ENCODE measurements around the gene HIPK2.

Gene HIPK2

GRCh38 chr7:139821349-139822105 lies 43.7 kb upstream of the HIPK2 start:
- ChIA-PET POLR2A (no interaction called here), CTCF (no interaction called here)
- DNase-seq (ENCODE audit: extremely low spot score) = no peak
- TF ChIP-seq HDGF (IDR thresholded peaks at IDR 0.05; ENCODE audit: borderline replicate concordance) = no peak
- TF ChIP-seq NFRKB (IDR thresholded peaks at IDR 0.05) = no peak
- no peak for TF ChIP-seq SP1 (IDR thresholded peaks at IDR 0.05)
- TF ChIP-seq ARNT (IDR thresholded peaks at IDR 0.05) = no peak
- no peak for TF ChIP-seq TARDBP (IDR thresholded peaks at IDR 0.05)
- TF ChIP-seq FOXA1 (IDR thresholded peaks at IDR 0.05) = no peak
- TF ChIP-seq, protein P1, sequence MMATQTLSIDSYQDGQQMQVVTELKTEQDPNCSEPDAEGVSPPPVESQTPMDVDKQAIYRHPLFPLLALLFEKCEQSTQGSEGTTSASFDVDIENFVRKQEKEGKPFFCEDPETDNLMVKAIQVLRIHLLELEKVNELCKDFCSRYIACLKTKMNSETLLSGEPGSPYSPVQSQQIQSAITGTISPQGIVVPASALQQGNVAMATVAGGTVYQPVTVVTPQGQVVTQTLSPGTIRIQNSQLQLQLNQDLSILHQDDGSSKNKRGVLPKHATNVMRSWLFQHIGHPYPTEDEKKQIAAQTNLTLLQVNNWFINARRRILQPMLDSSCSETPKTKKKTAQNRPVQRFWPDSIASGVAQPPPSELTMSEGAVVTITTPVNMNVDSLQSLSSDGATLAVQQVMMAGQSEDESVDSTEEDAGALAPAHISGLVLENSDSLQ (IDR thresholded peaks at IDR 0.05) = no peak
- TF ChIP-seq CTBP1 (IDR thresholded peaks at IDR 0.05; ENCODE audit: borderline replicate concordance) = no peak
- TF ChIP-seq ZNF384 (IDR thresholded peaks at IDR 0.05) = no peak
- no peak for TF ChIP-seq SUZ12 (IDR thresholded peaks at IDR 0.05)
- no peak for TF ChIP-seq LEF1 (IDR thresholded peaks at IDR 0.05; ENCODE audit: borderline replicate concordance)
- TF ChIP-seq BHLHE40 (IDR thresholded peaks at IDR 0.05; ENCODE audit: borderline replicate concordance) = no peak
- TF ChIP-seq L3MBTL2 (conservative IDR thresholded peaks at IDR 0.05) = no peak
- no peak for TF ChIP-seq ELF4 (IDR thresholded peaks at IDR 0.05)

DNA sequence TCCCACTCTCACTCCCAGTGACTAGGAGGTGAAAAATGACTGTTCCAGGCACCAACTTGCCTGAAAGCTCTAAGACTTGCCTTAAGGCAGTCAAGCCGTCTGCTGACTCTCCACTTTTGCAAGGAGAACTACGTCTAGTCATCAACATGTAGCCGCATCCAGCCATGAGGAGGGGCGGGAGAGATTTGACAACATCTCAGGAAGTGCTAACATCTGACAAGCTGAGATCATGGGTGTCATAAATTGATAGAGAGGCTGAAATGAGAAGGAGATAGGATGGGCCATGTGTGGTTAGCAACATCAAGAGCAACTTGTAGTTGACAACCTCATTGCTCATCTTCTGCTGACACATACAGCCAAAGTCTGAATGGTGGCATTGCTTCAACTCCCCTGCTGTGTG lies 42.3 kb upstream of the HIPK2 start:
- TF ChIP-seq CTBP1 (IDR thresholded peaks at IDR 0.05; ENCODE audit: borderline replicate concordance) (no peak), FOXM1 (IDR thresholded peaks at IDR 0.05; ENCODE audit: borderline replicate concordance) (no peak), TARDBP (IDR thresholded peaks at IDR 0.05) (no peak), SP1 (IDR thresholded peaks at IDR 0.05) (no peak), HDGF (IDR thresholded peaks at IDR 0.05; ENCODE audit: borderline replicate concordance) (no peak), FOXA1 (IDR thresholded peaks at IDR 0.05) (no peak), SUZ12 (IDR thresholded peaks at IDR 0.05) (no peak), ELF4 (IDR thresholded peaks at IDR 0.05) (no peak)
- ChIA-PET POLR2A (no interaction called here), CTCF (no interaction called here)
- no peak for DNase-seq (ENCODE audit: extremely low spot score)

DNA sequence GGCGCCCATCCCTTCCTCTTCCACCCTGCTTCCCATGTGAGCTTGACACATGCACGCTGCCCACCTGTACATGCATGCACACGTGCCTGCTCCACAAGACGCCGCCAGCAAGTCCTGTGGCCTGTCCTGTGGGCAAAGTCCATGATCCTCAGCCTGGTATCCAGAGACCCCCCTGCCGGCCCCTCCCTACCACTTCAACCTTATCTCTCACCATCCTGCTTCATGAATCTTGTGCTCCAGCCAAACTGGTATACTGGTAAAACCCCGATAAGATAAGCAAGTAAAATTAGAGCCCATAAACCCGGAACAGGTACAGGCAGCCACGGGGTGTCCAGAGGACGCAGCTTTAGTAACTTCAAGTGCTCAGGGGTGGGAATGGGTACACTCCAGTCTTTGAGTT lies 39.5 kb upstream of the HIPK2 start:
- POLR2A ChIA-PET = no interaction called here
- CTCF ChIA-PET = interaction anchor here (0.9 kb wide), 1 partner anchor 171 kb away, joined by 3 read pairs; no protein-coding TSS in a partner anchor
- no peak for DNase-seq (ENCODE audit: extremely low spot score)
- TF ChIP-seq HDGF (IDR thresholded peaks at IDR 0.05; ENCODE audit: borderline replicate concordance) (no peak), ZNF384 (IDR thresholded peaks at IDR 0.05) (no peak), ELF4 (IDR thresholded peaks at IDR 0.05) (no peak), LEF1 (IDR thresholded peaks at IDR 0.05; ENCODE audit: borderline replicate concordance) (no peak), NFRKB (IDR thresholded peaks at IDR 0.05) (no peak), ARNT (IDR thresholded peaks at IDR 0.05) (no peak), TARDBP (IDR thresholded peaks at IDR 0.05) (no peak), FOXA1 (IDR thresholded peaks at IDR 0.05) (no peak), SUZ12 (IDR thresholded peaks at IDR 0.05) (no peak), CTBP1 (IDR thresholded peaks at IDR 0.05; ENCODE audit: borderline replicate concordance) (no peak), BHLHE40 (IDR thresholded peaks at IDR 0.05; ENCODE audit: borderline replicate concordance) (no peak), SP1 (IDR thresholded peaks at IDR 0.05) (no peak), L3MBTL2 (conservative IDR thresholded peaks at IDR 0.05) (no peak), FOXM1 (IDR thresholded peaks at IDR 0.05; ENCODE audit: borderline replicate concordance) (no peak)
- TF ChIP-seq, protein P1 (IDR thresholded peaks at IDR 0.05) = no peak

DNA sequence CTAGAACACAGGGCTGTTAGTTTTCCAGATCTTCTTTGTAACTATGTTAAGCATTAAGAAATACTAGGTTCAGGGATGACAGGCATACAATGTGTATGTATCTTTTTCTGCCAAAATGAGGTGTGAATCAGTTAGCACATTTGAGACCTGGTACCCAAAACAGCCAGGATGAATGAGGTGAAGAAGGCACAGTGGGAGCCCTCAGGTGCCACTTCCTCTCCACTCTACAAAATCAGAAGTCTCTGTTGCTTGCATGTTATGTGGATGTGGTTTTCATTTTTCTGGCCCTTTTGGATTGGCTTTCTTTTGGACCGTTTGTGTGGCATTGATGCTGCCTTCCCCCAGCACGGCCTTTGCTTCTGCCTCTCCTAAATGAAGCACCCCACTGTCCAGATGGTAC lies 35.9 kb upstream of the HIPK2 start:
- TF ChIP-seq, protein P1 (IDR thresholded peaks at IDR 0.05) = no peak
- no peak for TF ChIP-seq TARDBP (IDR thresholded peaks at IDR 0.05)
- TF ChIP-seq ELF4 (IDR thresholded peaks at IDR 0.05) = no peak
- TF ChIP-seq CTBP1 (IDR thresholded peaks at IDR 0.05; ENCODE audit: borderline replicate concordance) = no peak
- no peak for TF ChIP-seq FOXM1 (IDR thresholded peaks at IDR 0.05; ENCODE audit: borderline replicate concordance)
- TF ChIP-seq FOXA1 (IDR thresholded peaks at IDR 0.05) = no peak
- TF ChIP-seq L3MBTL2 (conservative IDR thresholded peaks at IDR 0.05) = no peak
- TF ChIP-seq ARNT (IDR thresholded peaks at IDR 0.05) = no peak
- no peak for TF ChIP-seq BHLHE40 (IDR thresholded peaks at IDR 0.05; ENCODE audit: borderline replicate concordance)
- TF ChIP-seq SP1 (IDR thresholded peaks at IDR 0.05) = no peak
- no peak for TF ChIP-seq FOXK2 (IDR thresholded peaks at IDR 0.05)
- ChIA-PET CTCF (no interaction called here), POLR2A (no interaction called here)
- no peak for DNase-seq (ENCODE audit: extremely low spot score)

DNA sequence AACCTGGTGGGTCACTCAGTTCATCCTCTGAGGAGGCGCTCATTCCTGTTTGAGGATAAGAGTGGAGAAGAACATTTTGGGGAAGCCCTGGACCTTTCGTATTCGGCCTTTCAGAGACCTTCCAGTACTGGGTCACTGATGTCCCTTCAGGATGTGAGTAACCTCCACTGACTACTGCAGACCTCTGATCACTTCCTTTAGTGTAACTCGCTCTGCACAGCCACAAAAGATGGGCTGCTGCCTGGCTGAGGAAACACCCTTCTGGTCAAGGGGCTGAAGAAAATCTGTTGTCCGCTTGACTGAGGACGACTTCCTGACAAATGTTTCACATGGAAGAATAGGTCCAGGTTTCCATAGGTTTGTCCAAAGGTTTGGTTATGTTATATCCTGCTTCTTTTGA lies 35.4 kb upstream of the HIPK2 start:
- DNase-seq (ENCODE audit: extremely low spot score) = no peak
- TF ChIP-seq FOXA1 (IDR thresholded peaks at IDR 0.05) (no peak), ELF4 (IDR thresholded peaks at IDR 0.05) (no peak), L3MBTL2 (conservative IDR thresholded peaks at IDR 0.05) (no peak), FOXM1 (IDR thresholded peaks at IDR 0.05; ENCODE audit: borderline replicate concordance) (no peak), SP1 (IDR thresholded peaks at IDR 0.05) (no peak), ARNT (IDR thresholded peaks at IDR 0.05) (no peak), BHLHE40 (IDR thresholded peaks at IDR 0.05; ENCODE audit: borderline replicate concordance) (no peak), FOXK2 (IDR thresholded peaks at IDR 0.05) (no peak), ZNF384 (IDR thresholded peaks at IDR 0.05) (no peak), TARDBP (IDR thresholded peaks at IDR 0.05) (no peak)
- TF ChIP-seq, protein P1 (IDR thresholded peaks at IDR 0.05) = no peak
- POLR2A ChIA-PET = no interaction called here
- CTCF ChIA-PET = no interaction called here

Measured in HEK293T (cell line).